ENCODE measurements around the gene PFKL. TPM values are rescaled to one million over a fixed set of nuclear protein-coding genes. Genes with fewer than 3 reads are reported as not detected.

The PFKL gene
- total RNA-seq, 1 donor from 2014 or later = 42.7 TPM

- intact Hi-C loops (cut with DNase I) = no loop called here
- ATAC-seq (ENCODE audit: poor library complexity) (no peak), DNase-seq (peak; percentile 40)
Measured at GRCh38 chr21:44364151-44365053, 64.5 kb downstream of the PFKL start.

GRCh38 chr21:44365251-44365966 is 65.6 kb downstream of the PFKL start:
- ATAC-seq (ENCODE audit: poor library complexity) (no peak), DNase-seq (peak; percentile 20)
- intact Hi-C loops (cut with DNase I) = no loop called here

- ATAC-seq (ENCODE audit: poor library complexity) (no peak), DNase-seq (peak; percentile 19)
- intact Hi-C loops (cut with DNase I) = no loop called here
Measured at GRCh38 chr21:44365967-44366585, 66.2 kb downstream of the PFKL start.

- intact Hi-C loops (cut with DNase I) = no loop called here
- ATAC-seq (ENCODE audit: poor library complexity) = no peak
Measured at GRCh38 chr21:44366586-44367211, 66.8 kb downstream of the PFKL start.

GRCh38 chr21:44368711-44369446 is 69.0 kb downstream of the PFKL start:
- ATAC-seq (ENCODE audit: poor library complexity) = no peak
- intact Hi-C loops (cut with DNase I) = no loop called here
- peak; percentile 24 for DNase-seq

More at GRCh38 chr21:44366586-44367211, 66.8 kb downstream of the PFKL start:
- DNase-seq = peak; percentile 33

GRCh38 chr21:44370027-44370735 is 70.3 kb downstream of the PFKL start:
- ATAC-seq (ENCODE audit: poor library complexity) = peak; percentile 15
- intact Hi-C loops (cut with DNase I) = no loop called here
- peak; percentile 32 for DNase-seq

- ATAC-seq (ENCODE audit: poor library complexity) = no peak
- DNase-seq = no peak
- intact Hi-C loops (cut with DNase I) = no loop called here
Measured at GRCh38 chr21:44370786-44371410, 71.0 kb downstream of the PFKL start.

GRCh38 chr21:44371596-44371995 is 71.7 kb downstream of the PFKL start:
- ATAC-seq (ENCODE audit: poor library complexity) = no peak
- intact Hi-C loops (cut with DNase I) = no loop called here
- DNase-seq = no peak

- intact Hi-C loops (cut with DNase I) = no loop called here
- ATAC-seq (ENCODE audit: poor library complexity) (no peak), DNase-seq (no peak)
Measured at GRCh38 chr21:44372616-44373015, 72.8 kb downstream of the PFKL start.

- ATAC-seq (ENCODE audit: poor library complexity) = no peak
Measured at GRCh38 chr21:44374601-44375280, 74.9 kb downstream of the PFKL start.

GRCh38 chr21:44375281-44375651 is 75.4 kb downstream of the PFKL start:
- intact Hi-C loops (cut with DNase I) = no loop called here
- no peak for DNase-seq
- peak; percentile 22 for ATAC-seq (ENCODE audit: poor library complexity)

More at GRCh38 chr21:44374601-44375280, 74.9 kb downstream of the PFKL start:
- no peak for DNase-seq
- intact Hi-C loops (cut with DNase I) = no loop called here

GRCh38 chr21:44375761-44376241 is 75.9 kb downstream of the PFKL start:
- ATAC-seq (ENCODE audit: poor library complexity) = no peak
- intact Hi-C loops (cut with DNase I) = no loop called here
- DNase-seq = peak; percentile 14

GRCh38 chr21:44376606-44377005 is 76.8 kb downstream of the PFKL start:
- intact Hi-C loops (cut with DNase I) = no loop called here
- DNase-seq (peak; percentile 19), ATAC-seq (ENCODE audit: poor library complexity) (no peak)

Data from Right ventricle myocardium superior (tissue), 1 donor.